Endothelial cell of coronary artery (primary cell): Measurements from ENCODE around the gene TIGD2. TPM values are rescaled to one million over a fixed set of nuclear protein-coding genes. Genes with fewer than 3 reads are reported as not detected.

ENCODE experiments used
- total RNA-seq: library from RNA; depleted of rRNA; stranded (reverse); fragments of >200 nt; gene quantifications from 2 replicates; pipeline ENCODE4 v1.2.3, GENCODE V29; 2014

Gene TIGD2
- 2.1 and 3.1 TPM in 2 replicates for total RNA-seq

GRCh38 chr4:89110986-89111832 lies at the start of gene TIGD2:
TSS of gene TIGD2 (plus strand) at chr4:89111533. CDS start at chr4:89112975, 1,442 bp downstream.

Other genes starting within 250 kb of the TIGD2 start
- gene FAM13A, start 54.3 kb upstream of the TIGD2 start, total RNA-seq, result 3.2 and 8.2 TPM in 2 replicates
- 0.66 and 3.2 TPM in 2 replicates for gene GPRIN3, start 196.3 kb downstream of the TIGD2 start, total RNA-seq